HepG2 (cell line): ENCODE data around the gene ACYP2. TPM values are rescaled to one million over a fixed set of nuclear protein-coding genes. Genes with fewer than 3 reads are reported as not detected.

Experiments used
- ATAC-seq: fragments of 200-7000 bp; cut with Tn5 transposase; 3 replicates; pipeline ENCODE4 v1.9.1; 2020; ENCODE audit warnings: mild to moderate bottlenecking, moderate library complexity
- BruUV-seq: library from RNA; stranded (reverse); fragments of 400-500 nt; replicated peaks from 2 replicates; lab custom pipeline; 2021; lab: Mats Ljungman, UMichigan
- CTCF ChIA-PET: fragments of 300-600 bp; formaldehyde crosslinking; extraction: SDS; loops from one replicate; lab custom pipeline; 2021; ENCODE audit warnings: low total read pairs, inconsistent platforms, low intra/inter-chr PET ratio; lab: Yijun Ruan, JAX
- POLR2A ChIA-PET: fragments of 350-600 bp; sonication (Branson Sonifier 250); formaldehyde crosslinking; loops from one replicate; lab custom pipeline; 2020; ENCODE audit warnings: antibody characterized with exemption, inconsistent platforms; lab: Yijun Ruan, JAX
- DNase-seq: peaks from one replicate; pipeline ENCODE4 v3.0.0-alpha.2; 2015; ENCODE audit warnings: low spot score
- FAIRE-seq: peaks from 3 replicates; lab custom pipeline; 2011; peaks lifted over from hg19 to GRCh38; lab: Jason Lieb, UNC
- H2AFZ ChIP-seq: one replicate; pipeline ENCODE4 v1.6.1; 2011; ENCODE audit warnings: low read length, inconsistent platforms
- H3K27ac ChIP-seq: fragments of 300-600 bp; 3 replicates; pipeline ENCODE4 v1.8.0; 2011; ENCODE audit warnings: mixed run types, mild to moderate bottlenecking, mixed read lengths, low read length, inconsistent platforms; ENCODE audit not compliant: insufficient read depth; ENCODE audit errors: extremely low read length
- H3K27me3 ChIP-seq, 2 experiments: fragments of 200-600 bp in 1 of 2; 2 replicates in 1 of 2; 3 replicates in 1 of 2; pipeline versions ENCODE4 v1.6.0 to v1.8.0; 2011; ENCODE audit warnings: low read length in 2 of 2, mild to moderate bottlenecking in 2 of 2, moderate library complexity in 2 of 2, inconsistent platforms in 1 of 2; ENCODE audit not compliant: insufficient read depth in 2 of 2, control insufficient read depth in 1 of 2
- H3K36me3 ChIP-seq, 2 experiments: fragments of 200-600 bp in 1 of 2; replicated peaks in 1 of 2; 2 replicates in 1 of 2; 3 replicates in 1 of 2; pipeline versions ENCODE4 v1.5.1 to v1.8.0; 2011; ENCODE audit warnings: low read length in 2 of 2, inconsistent platforms in 1 of 2; ENCODE audit not compliant: insufficient read depth in 2 of 2, control insufficient read depth in 1 of 2
- H3K4me1 ChIP-seq: 2 replicates; pipeline ENCODE4 v1.5.1; 2012; ENCODE audit warnings: low read length, inconsistent platforms; ENCODE audit not compliant: insufficient read depth
- H3K4me2 ChIP-seq: 2 replicates; pipeline ENCODE4 v1.6.0; 2011; ENCODE audit warnings: low read depth, low read length, inconsistent platforms
- H3K4me3 ChIP-seq, 3 experiments: fragments of 200-600 bp in 1 of 3; sonication (generic), shearing (Covaris generic) in 1 of 3; replicated peaks in 1 of 3; 2 replicates each; pipeline ENCODE4 v1.5.1; 2011 to 2016; ENCODE audit warnings: low read length in 3 of 3, inconsistent platforms in 2 of 3, low read depth in 2 of 3, mild to moderate bottlenecking in 2 of 3, control low read depth in 1 of 3, mixed read lengths in 1 of 3; ENCODE audit not compliant: insufficient read depth in 1 of 3
- H3K79me2 ChIP-seq: one replicate; pipeline ENCODE4 v1.6.1; 2011; ENCODE audit warnings: low read length, inconsistent platforms; ENCODE audit not compliant: insufficient read depth
- H3K9ac ChIP-seq: 2 replicates; pipeline ENCODE4 v1.6.0; 2011; ENCODE audit warnings: mild to moderate bottlenecking, low read depth, low read length, inconsistent platforms; ENCODE audit not compliant: insufficient read depth
- H3K9me3 ChIP-seq: 2 replicates; pipeline ENCODE4 v1.5.1; 2012; ENCODE audit warnings: mild to moderate bottlenecking, low read length
- H4K20me1 ChIP-seq: 2 replicates; pipeline ENCODE4 v1.6.0; 2011; ENCODE audit warnings: inconsistent platforms, mild to moderate bottlenecking, low read length, moderate library complexity; ENCODE audit not compliant: insufficient read depth
- ARHGAP35 ChIP-seq: sonication (generic); formaldehyde crosslinking; IDR thresholded peaks from 2 replicates; pipeline ENCODE4 v1.9.0; 2022; ENCODE audit warnings: mild to moderate bottlenecking, inconsistent platforms, moderate library complexity, missing genetic modification reagents, borderline replicate concordance
- BRCA1 ChIP-seq: sonication (generic); formaldehyde crosslinking; IDR thresholded peaks from 2 replicates; pipeline ENCODE4 v1.4.0; 2020; ENCODE audit warnings: missing genetic modification reagents
- CREM ChIP-seq, 2 experiments: sonication (generic) in 1 of 2; formaldehyde crosslinking in 1 of 2; IDR thresholded peaks; 2 replicates each; pipeline versions ENCODE4 v1.4.0 to v1.6.1; 2016 to 2020; ENCODE audit warnings: antibody characterized with exemption in 1 of 2, mild to moderate bottlenecking in 1 of 2, missing genetic modification reagents in 1 of 2
- ETV5 ChIP-seq: IDR thresholded peaks from 2 replicates; pipeline ENCODE4 v1.6.1; 2018; ENCODE audit warnings: missing biosample characterization, missing genetic modification reagents, inconsistent platforms, borderline replicate concordance
- ETV6 ChIP-seq: sonication (generic); formaldehyde crosslinking; conservative IDR thresholded peaks from 2 replicates; pipeline ENCODE4 v1.4.0; 2020; ENCODE audit warnings: missing genetic modification reagents
- KMT2B ChIP-seq: IDR thresholded peaks from 2 replicates; pipeline ENCODE4 v1.6.1; 2016; ENCODE audit warnings: missing genetic modification reagents, missing compliant biosample characterization
- WGBS: methylation state at CpG from one replicate; pipeline ENCODE4 v1.1.6; 2017; ENCODE audit warnings: low lambda C conversion rate; 5-methylcytosine and 5-hydroxymethylcytosine counted together
- in situ Hi-C: cut with HindIII; loops from 2 replicates; pipeline ENCODE4 v1.10.0; 2017; ENCODE audit warnings: low pct_unique_long_range_greater_than_20kb; ENCODE audit not compliant: extremely low pct_ligation_motif_present
- intact Hi-C: fragments of 100-400 bp; cut with micrococcal nuclease; formaldehyde crosslinking; loops from one replicate; pipeline ENCODE4 v1.10.0; 2022; ENCODE audit not compliant: unreplicated experiment
- polyA plus RNA-seq, 8 experiments: library from polyadenylated mRNA; depleted of rRNA in 3 of 8; stranded (reverse) in 7 of 8; unstranded in 1 of 8; fragments of >200 nt; fragmentation: Illumina TruSeq in 4 of 8; extraction: Trizol in 4 of 8; gene quantifications; 2 replicates each; pipeline versions ENCODE4 v1.2.1 to v1.2.3, GENCODE V29; 2011 to 2016; ENCODE audit warnings: low read depth in 4 of 8, missing spikeins in 1 of 8, mixed read lengths in 1 of 8; ENCODE audit not compliant: insufficient read depth in 1 of 8
- total RNA-seq, 5 experiments: library from RNA; depleted of rRNA; stranded (reverse); fragments of >200 nt; fragmentation: Illumina TruSeq; extraction: Trizol; gene quantifications; 2 replicates each; pipeline ENCODE4 v1.2.3, GENCODE V29; 2016; ENCODE audit warnings: low read depth in 1 of 5

Gene ACYP2
- total and polyA plus RNA-seq, 2 of the 13 experiments (the other 11 are each of a cell fraction or from before 2014, with no cell fraction given), result 12.3 to 12.7 TPM

DNA sequence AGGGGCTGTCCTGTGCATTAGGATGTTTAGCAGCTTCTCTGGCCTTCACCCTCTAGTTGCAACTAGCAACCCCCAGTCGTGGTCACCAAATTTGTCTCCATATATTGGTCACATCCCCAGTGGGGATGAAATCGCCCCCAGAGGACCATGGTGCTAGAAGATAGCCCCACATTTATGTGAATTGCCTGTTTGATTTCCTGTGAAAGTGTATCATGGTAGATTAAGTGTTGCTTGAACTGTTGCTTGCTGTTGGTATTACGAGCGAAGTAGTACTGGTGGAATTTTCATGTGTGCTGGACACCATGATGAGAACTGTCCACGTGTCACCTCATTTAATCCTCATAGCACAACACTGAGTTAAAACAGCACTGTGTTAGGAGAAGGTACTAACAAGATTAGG lies 81.2 kb downstream of the ACYP2 start:
- no TSS peak for BruUV-seq
- no peak for FAIRE-seq

DNA sequence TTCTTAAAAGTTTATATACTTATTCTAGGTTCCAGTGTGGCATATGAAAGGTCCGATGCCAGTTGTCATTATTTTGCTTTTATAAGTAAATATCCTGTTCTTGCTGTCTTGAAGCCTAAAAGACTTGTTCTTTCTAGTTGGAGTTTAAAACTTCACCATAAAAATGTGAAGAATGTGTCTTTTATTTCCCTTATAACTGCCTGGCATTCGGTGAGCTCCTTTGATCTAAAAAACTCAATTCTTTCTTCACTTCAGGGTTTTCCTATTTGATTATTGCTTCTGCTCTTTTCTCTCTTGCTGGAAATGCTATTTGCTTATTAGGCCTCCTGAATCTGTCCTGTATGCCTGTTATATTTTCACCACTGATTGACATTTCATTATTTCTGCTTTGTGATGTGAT lies 89.1 kb downstream of the ACYP2 start:
- no TSS peak for BruUV-seq

More for the DNA sequence above, 81.2 kb downstream of the ACYP2 start:
- TF ChIP-seq ARHGAP35 (CRISPR knock-in tag) (no peak), BRCA1 (CRISPR knock-in tag) (no peak), ETV6 (no peak)
- ATAC-seq, result no peak
- no peak overlapping the region for H3K4me2 ChIP-seq
- no peak for DNase-seq
- H4K20me1 ChIP-seq, result no peaks in the 10 kb centered on the region
- no peaks in the 10 kb centered on the region for H3K79me2 ChIP-seq
- in situ Hi-C loops, result no loop called here
- H3K4me1 ChIP-seq, result no peaks in the 10 kb centered on the region
- POLR2A ChIA-PET, result no interaction called here
- no peaks in the 10 kb centered on the region for H3K27me3 ChIP-seq
- H2AFZ ChIP-seq, result no peak overlapping the region
- H3K4me3 ChIP-seq, result no peak overlapping the region
- H3K9me3 ChIP-seq, result no peaks in the 10 kb centered on the region
- 95% methylated on average over 5 of the region's 5 CpGs for WGBS
- H3K27ac ChIP-seq, result no peak overlapping the region
- H3K36me3 ChIP-seq, result no peaks in the 10 kb centered on the region
- intact Hi-C loops, result no loop called here
- CTCF ChIA-PET, result no interaction called here
- no peak overlapping the region for H3K9ac ChIP-seq

More for the DNA sequence above, 89.1 kb downstream of the ACYP2 start:
- H3K9ac ChIP-seq, result no peak overlapping the region
- H3K36me3 ChIP-seq, result no peaks in the 10 kb centered on the region
- TF ChIP-seq KMT2B, result no peak
- TF ChIP-seq ETV5 (CRISPR knock-in tag), result no peak
- TF ChIP-seq CREM (IDR thresholded peaks at IDR 0.05), result peak; percentile 40
- TF ChIP-seq CREM (CRISPR knock-in tag; IDR thresholded peaks at IDR 0.05), result no peak
- no peak overlapping the region for H2AFZ ChIP-seq
- no peaks in the 10 kb centered on the region for H4K20me1 ChIP-seq
- ChIA-PET POLR2A (no interaction called here), CTCF (no interaction called here)
- intact Hi-C loops, result loop anchor here (10.0 kb wide), 1 partner anchor 120 kb away; no protein-coding TSS in a partner anchor
- WGBS, result 54% methylated on average over 2 of the region's 2 CpGs
- FAIRE-seq, result no peak
- in situ Hi-C loops, result no loop called here
- ATAC-seq, result no peak
- H3K4me1 ChIP-seq, result peaks cover 54% of the 10 kb centered on the region
- no peak overlapping the region for H3K27ac ChIP-seq
- no peak overlapping the region for H3K4me3 ChIP-seq
- peak; percentile 56 for DNase-seq
- H3K27me3 ChIP-seq, result no peaks in the 10 kb centered on the region
- peaks cover 5% of the 10 kb centered on the region for H3K9me3 ChIP-seq
- H3K79me2 ChIP-seq, result no peaks in the 10 kb centered on the region
- no peak overlapping the region for H3K4me2 ChIP-seq
